HG02642 (cell line): Measurements from ENCODE around the gene BCHE.
"Not testable (repeated sequence)": the region's sequence is repeated elsewhere in the genome, so short reads cannot be mapped to it uniquely, and the experiment has no call there.

Experiments used
- ATAC-seq: cut with Tn5 transposase; IDR thresholded peaks from one replicate; pipeline ENCODE4 v1.9.1; 2021; ENCODE audit warnings: mild to moderate bottlenecking; ENCODE audit not compliant: unreplicated experiment, poor library complexity

Gene BCHE

GRCh38 chr3:165820671-165821123 is 16.5 kb downstream of the BCHE start:
- ATAC-seq, result no peak

GRCh38 chr3:165817160-165817709 is 20.0 kb downstream of the BCHE start:
- ATAC-seq, result no peak

DNA sequence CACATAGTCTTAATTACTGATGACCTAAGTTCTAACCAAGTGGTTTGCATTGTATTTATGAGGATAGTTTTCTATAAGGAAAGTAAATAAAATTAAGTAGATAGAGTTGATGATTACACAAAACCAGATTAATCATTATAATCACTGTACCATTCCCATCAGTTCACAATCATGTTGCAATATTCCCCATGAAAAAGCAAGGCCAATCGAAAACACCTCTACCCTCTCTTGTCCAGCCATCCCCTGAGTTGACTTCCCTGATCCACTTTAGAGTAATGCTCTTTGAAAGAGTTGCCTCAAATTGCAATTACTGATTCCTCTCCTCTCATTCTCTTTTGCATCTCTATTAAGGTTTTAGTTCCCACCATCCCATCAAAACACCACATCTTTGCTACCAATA is 21.0 kb downstream of the BCHE start:
- no peak for ATAC-seq

DNA sequence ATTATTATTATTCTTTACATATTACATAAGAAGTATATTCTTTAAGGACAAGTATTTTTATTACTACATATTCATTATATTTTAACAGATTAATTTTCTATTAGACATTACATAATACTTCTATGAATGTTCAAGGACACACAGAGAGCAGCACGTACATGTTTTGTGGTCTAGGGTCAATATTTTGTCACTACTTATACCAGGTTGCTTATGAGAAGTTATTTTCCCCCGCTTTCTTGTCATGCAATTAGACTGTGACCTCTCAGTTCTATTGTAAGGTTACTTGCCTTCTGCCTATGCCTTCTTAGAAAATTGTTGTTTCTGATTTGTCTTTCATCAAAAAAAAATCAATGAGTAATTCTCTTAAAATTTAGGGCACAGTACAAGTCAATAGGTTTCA is 21.5 kb downstream of the BCHE start:
- no peak for ATAC-seq

DNA sequence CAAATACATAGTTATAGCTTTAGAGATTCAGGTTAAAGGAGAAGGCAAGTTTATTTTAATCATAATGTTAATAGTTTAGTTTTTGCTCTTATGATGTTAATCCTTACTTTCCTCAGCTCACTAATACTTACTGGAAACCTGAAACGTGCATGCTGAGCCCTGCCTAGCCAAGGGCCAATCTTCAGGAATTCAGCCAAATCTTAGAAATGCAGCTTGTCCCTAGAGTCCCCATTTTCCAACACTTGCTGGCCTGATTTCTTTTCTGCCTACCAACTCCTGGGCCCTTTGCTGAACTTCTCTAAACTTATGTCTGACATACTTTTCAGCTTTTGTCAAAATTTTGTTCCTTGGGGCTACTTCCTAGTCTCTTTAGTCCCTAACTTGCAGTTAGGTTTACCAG is 22.8 kb downstream of the BCHE start:
- no peak for ATAC-seq

GRCh38 chr3:165807937-165808336 is 29.3 kb downstream of the BCHE start:
- not testable (repeated sequence) for ATAC-seq

GRCh38 chr3:165805946-165806561 is 31.2 kb downstream of the BCHE start:
- peak; percentile 73 for ATAC-seq

- no peak for ATAC-seq
These were observed 33.8 kb downstream of the BCHE start for GRCh38 chr3:165803471-165803870.

DNA sequence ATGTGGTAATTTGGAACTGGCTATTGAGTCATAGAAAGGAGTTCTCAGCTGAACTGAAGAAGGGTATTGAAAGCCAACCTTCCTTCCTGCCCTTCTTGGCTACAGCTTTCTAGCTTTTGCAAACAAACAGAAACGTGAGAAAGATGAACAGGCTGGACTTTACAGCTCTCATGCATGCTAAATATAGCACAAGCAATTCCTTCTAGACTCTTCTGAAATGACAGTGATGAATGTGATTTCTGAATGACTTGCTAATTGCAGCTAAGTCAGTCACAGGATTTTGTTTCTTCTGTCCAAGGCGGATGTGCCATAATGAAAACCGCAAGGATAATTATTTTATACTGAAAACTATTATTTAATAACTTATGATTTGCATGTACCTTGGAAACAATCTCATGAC is 36.3 kb downstream of the BCHE start:
- no peak for ATAC-seq

- ATAC-seq, result no peak
These were observed 38.2 kb downstream of the BCHE start for GRCh38 chr3:165799026-165799425.

GRCh38 chr3:165797551-165797950 is 39.7 kb downstream of the BCHE start:
- no peak for ATAC-seq

- ATAC-seq, result no peak
These were observed 40.5 kb downstream of the BCHE start for GRCh38 chr3:165796701-165797100.

- no peak for ATAC-seq
These were observed 48.7 kb downstream of the BCHE start for GRCh38 chr3:165788531-165788930.

- ATAC-seq, result no peak
These were observed 51.2 kb downstream of the BCHE start for GRCh38 chr3:165786013-165786412.

DNA sequence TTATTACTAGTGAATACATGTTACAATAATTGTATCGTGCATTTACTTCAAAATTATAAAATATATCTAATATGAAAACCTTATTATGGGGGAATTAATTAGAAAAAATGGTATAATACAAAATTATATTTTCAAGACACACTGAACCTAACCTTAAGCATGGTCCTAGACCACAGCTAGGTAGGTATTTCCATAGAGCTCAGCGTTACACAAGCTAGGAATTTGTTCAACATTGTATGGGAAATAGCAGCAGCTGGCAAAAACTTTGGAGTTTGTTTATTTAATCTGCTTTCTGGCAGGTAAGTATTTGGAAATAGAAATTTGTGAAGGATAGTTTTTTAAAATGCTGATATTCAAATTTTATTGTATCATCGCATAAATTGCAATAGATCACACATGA is 52.9 kb downstream of the BCHE start:
- no peak for ATAC-seq

GRCh38 chr3:165783383-165783782 is 53.8 kb downstream of the BCHE start:
- ATAC-seq, result no peak

- ATAC-seq, result no peak
These were observed 58.3 kb downstream of the BCHE start for GRCh38 chr3:165778891-165779290.

GRCh38 chr3:165778456-165778855 is 58.8 kb downstream of the BCHE start:
- no peak for ATAC-seq

GRCh38 chr3:165775824-165776223 is 61.4 kb downstream of the BCHE start:
- ATAC-seq, result no peak

DNA sequence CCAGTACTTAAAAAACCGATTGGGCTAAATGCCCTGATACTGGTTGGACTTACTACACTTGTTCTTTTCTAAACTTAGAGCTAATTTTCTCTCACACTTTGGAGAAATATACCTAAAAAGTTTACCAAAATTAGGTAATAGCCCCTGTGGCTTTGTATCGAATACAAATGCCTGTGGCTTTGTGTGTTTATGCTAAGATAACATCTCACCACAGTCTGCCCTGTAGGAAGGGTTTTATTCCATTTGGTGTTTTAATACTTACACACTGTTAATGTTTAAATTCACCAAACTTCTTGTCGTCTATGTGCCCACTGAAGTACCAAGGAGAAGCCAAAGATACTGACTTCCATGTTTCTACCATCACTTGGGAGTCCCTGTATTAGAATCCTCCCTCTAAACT is 66.4 kb downstream of the BCHE start:
- ATAC-seq, result no peak

DNA sequence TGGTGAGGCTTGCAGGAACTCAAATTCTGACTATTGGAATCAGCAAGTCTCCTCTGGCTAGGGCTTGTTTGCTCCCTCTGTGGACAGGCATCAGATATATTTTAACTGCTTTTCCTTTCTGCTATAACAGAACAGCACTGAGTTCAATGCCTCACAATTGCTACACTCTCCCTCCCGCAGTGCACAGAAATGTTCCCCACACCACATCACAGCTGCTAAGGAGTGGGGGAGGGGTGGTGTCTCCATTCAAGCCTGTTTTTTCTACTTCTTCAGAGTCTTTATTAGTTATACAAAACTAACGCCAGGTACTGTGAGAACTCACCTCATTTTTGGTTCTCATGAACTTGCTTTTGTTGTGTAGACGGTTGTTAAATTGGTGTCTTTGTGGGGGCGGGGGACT is 68.5 kb downstream of the BCHE start:
- ATAC-seq, result no peak

GRCh38 chr3:165759041-165759440 is 78.2 kb downstream of the BCHE start:
- ATAC-seq, result no peak
